Coronary artery (tissue), 2 donors: ENCODE measurements around the gene NOC4L.

Experiments used
- DNase-seq: peaks from one replicate; pipeline ENCODE4 v3.0.0-alpha.2; 2017; ENCODE audit warnings: low spot score
- H3K27ac ChIP-seq, 2 donors: fragments of 200-600 bp; sonication (generic); one replicate each; pipeline ENCODE4 v1.5.1; 2016 to 2019
- H3K4me3 ChIP-seq: fragments of 200-600 bp; sonication (generic); 2 replicates; pipeline ENCODE4 v1.5.1; 2016; ENCODE audit warnings: mild to moderate bottlenecking, moderate library complexity
- CTCF ChIP-seq: fragments of 200-600 bp; sonication (generic); IDR thresholded peaks from one replicate; pipeline ENCODE4 v1.5.1; 2019; ENCODE audit warnings: antibody characterized with exemption

Gene NOC4L

DNA sequence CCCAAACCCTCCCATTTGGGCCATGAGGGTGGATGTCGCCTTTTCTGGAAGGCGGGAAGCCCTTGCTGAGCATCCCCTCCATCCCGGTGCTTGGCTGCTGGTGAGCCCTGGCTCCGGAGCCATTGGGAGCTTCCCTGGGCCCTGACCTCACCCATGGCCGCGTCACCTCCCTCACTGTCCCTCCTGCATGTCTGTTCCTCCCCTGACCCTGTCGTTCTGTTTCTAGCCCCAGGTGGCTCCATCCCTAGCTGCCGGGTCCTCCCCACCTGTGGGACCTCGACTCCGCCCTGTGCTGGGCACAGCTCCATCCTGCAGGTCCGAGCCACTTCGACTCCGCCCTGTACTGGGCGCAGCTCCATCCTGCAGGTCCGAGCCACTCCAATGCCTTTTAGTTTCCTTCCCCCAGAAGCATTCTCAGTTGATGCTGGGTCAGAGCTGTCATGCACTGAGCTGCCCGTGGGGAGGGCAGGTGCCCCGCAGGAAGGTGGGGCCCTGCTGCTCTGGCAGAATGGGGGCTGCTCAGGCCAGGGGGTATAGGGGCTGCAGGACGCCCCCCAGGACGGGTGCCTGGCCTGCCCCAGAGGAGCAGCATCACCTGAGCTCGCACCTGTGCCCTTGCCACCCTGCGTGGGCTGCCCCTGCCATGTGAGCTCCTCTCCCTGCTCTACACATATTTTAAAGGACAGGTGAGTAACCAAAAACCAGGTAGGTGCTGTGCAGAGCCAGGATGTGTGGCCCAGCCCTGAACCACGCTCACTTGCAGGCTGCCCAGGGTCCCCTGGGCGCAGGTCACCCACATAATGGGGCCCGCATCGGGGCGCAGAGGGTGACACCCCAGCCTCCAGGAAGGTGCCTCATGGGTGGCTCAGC is 19.0 kb downstream of the NOC4L start:
- no peak for TF ChIP-seq CTCF
- H3K27ac ChIP-seq, result peak overlapping the region in 1 of 2 donors; percentile 38
- peak overlapping the region; percentile 67 for H3K4me3 ChIP-seq
- DNase-seq, result no peak

DNA sequence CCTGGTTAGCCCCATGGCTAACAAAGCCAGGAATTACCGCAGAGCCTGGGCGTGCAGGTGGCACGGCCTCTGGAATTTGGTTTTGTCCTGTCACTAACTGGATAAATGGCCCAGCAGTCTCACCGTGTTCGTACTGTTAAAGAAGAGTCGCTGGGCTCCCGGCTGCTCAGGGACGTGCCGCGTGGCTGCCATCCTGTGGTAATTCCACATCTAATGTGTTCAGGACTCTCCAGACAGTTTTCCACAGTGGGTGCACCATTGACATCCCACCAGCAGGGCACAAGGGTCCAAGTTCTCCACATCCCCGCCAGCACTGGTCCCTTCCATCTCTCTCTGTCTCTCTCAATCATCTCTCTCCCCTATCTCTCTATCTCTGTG is 19.6 kb downstream of the NOC4L start:
- DNase-seq, result no peak
- H3K27ac ChIP-seq, result no peak overlapping the region
- TF ChIP-seq CTCF, result no peak
- H3K4me3 ChIP-seq, result no peak overlapping the region

DNA sequence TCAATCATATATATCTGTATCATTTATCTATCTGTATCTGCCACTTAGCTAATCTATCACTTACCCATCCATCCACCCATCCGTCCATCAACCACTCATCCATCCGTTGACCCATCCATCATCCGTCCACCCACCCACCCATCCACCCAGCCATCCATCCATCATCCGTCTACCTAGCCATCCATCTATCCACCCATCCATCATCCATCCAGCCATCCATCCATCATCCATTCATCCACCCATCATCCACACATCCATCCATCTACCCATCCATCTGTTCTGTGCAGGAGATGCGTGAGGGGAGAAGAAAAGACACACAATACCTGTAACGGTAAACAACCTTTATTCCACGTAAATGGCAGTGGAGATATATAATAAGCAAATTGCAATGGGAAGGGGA is 20.2 kb downstream of the NOC4L start:
- no peak overlapping the region for H3K27ac ChIP-seq
- no peak for DNase-seq
- no peak for TF ChIP-seq CTCF
- no peak overlapping the region for H3K4me3 ChIP-seq

- H3K4me3 ChIP-seq, result no peak overlapping the region
- TF ChIP-seq CTCF, result no peak
- DNase-seq, result no peak
- H3K27ac ChIP-seq, result no peak overlapping the region
Observed at GRCh38 chr12:132165584-132165983, 21.3 kb downstream of the NOC4L start.

DNA sequence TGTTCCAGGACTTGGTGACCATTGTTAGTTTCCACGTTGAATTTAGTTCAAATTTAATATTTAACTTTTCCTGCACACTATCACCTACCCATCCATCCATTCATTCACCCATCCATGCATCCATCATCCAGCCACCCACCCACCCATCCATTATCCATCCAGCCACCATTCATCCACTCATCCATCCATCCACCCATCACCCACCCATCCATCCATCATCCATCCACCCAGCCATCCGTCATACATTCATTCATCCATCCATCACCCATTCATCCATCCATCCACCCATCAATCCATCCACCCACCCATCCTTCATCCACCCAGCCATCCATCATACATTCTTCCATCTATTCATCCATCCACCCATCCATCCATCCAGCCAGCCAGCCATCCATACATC is 21.8 kb downstream of the NOC4L start:
- DNase-seq, result no peak
- H3K27ac ChIP-seq, result no peak overlapping the region
- TF ChIP-seq CTCF, result no peak
- no peak overlapping the region for H3K4me3 ChIP-seq

GRCh38 chr12:132166801-132167591 is 22.7 kb downstream of the NOC4L start:
- no peak for DNase-seq
- no peak overlapping the region for H3K4me3 ChIP-seq
- no peak for TF ChIP-seq CTCF

More at GRCh38 chr12:132166801-132167591, 22.7 kb downstream of the NOC4L start:
- no peak overlapping the region for H3K27ac ChIP-seq
